HG03039 (cell line): ENCODE measurements around the gene P4HA3.

Experiments
- ATAC-seq: cut with Tn5 transposase; IDR thresholded peaks from one replicate; pipeline ENCODE4 v1.9.1; 2021; ENCODE audit warnings: mild to moderate bottlenecking, moderate library complexity; ENCODE audit not compliant: unreplicated experiment

Gene P4HA3

GRCh38 chr11:74268456-74268855 is 43.0 kb downstream of the P4HA3 start:
- no peak for ATAC-seq

- ATAC-seq = no peak
Observed at GRCh38 chr11:74267014-74267413, 44.4 kb downstream of the P4HA3 start.

- no peak for ATAC-seq
Observed at GRCh38 chr11:74265256-74265655, 46.2 kb downstream of the P4HA3 start.

GRCh38 chr11:74262725-74263124 is 48.7 kb downstream of the P4HA3 start:
- no peak for ATAC-seq

- no peak for ATAC-seq
Observed at GRCh38 chr11:74257959-74258553, 53.4 kb downstream of the P4HA3 start.

GRCh38 chr11:74256378-74257133 is 54.9 kb downstream of the P4HA3 start:
- ATAC-seq = no peak

GRCh38 chr11:74255741-74256375 is 55.6 kb downstream of the P4HA3 start:
- ATAC-seq = no peak

- ATAC-seq = no peak
Observed at GRCh38 chr11:74253361-74253760, 58.1 kb downstream of the P4HA3 start.

GRCh38 chr11:74249496-74249895 is 61.9 kb downstream of the P4HA3 start:
- no peak for ATAC-seq

- no peak for ATAC-seq
Observed at GRCh38 chr11:74248469-74248868, 63.0 kb downstream of the P4HA3 start.

GRCh38 chr11:74238243-74238642 is 73.2 kb downstream of the P4HA3 start:
- ATAC-seq = no peak

- no peak for ATAC-seq
Observed at GRCh38 chr11:74237541-74237940, 73.9 kb downstream of the P4HA3 start.

- ATAC-seq = no peak
Observed at GRCh38 chr11:74235121-74235520, 76.3 kb downstream of the P4HA3 start.

GRCh38 chr11:74233683-74234082 is 77.8 kb downstream of the P4HA3 start:
- no peak for ATAC-seq

- no peak for ATAC-seq
Observed at GRCh38 chr11:74232311-74232950, 79.0 kb downstream of the P4HA3 start.

- ATAC-seq = no peak
Observed at GRCh38 chr11:74226907-74227306, 84.5 kb downstream of the P4HA3 start.

GRCh38 chr11:74225565-74225964 is 85.9 kb downstream of the P4HA3 start:
- ATAC-seq = no peak

- no peak for ATAC-seq
Observed at GRCh38 chr11:74221816-74222215, 89.6 kb downstream of the P4HA3 start.

GRCh38 chr11:74220376-74220775 is 91.1 kb downstream of the P4HA3 start:
- no peak for ATAC-seq
